Endodermal cell (in vitro differentiated cells): ENCODE results near the gene EIF3B. TPM values are rescaled to one million over a fixed set of nuclear protein-coding genes. Genes with fewer than 3 reads are reported as not detected.
"Not testable (repeated sequence)": the region's sequence is repeated elsewhere in the genome, so short reads cannot be mapped to it uniquely, and the experiment has no call there.

Experiments used
- DNase-seq: peaks from one replicate; pipeline ENCODE4 v3.0.0-alpha.2; 2017
- H3K27ac ChIP-seq: 2 replicates; pipeline ENCODE4 v1.5.1; 2013; ENCODE audit warnings: mild to moderate bottlenecking, low read depth, low read length, moderate library complexity
- H3K27me3 ChIP-seq: 2 replicates; pipeline ENCODE4 v1.6.1; 2013; ENCODE audit warnings: mild to moderate bottlenecking, low read length, moderate library complexity; ENCODE audit not compliant: insufficient read depth, control insufficient read depth, poor library complexity, severe bottlenecking
- H3K36me3 ChIP-seq: 2 replicates; pipeline ENCODE4 v1.7.0; 2013; ENCODE audit warnings: mild to moderate bottlenecking, low read length, moderate library complexity; ENCODE audit not compliant: control insufficient read depth, insufficient read depth
- H3K4me1 ChIP-seq: one replicate; pipeline ENCODE4 v1.7.0; 2013; ENCODE audit warnings: low read length; ENCODE audit not compliant: control insufficient read depth, insufficient read depth
- H3K4me3 ChIP-seq: 2 replicates; pipeline ENCODE4 v1.5.1; 2013; ENCODE audit warnings: mild to moderate bottlenecking, low read length, moderate library complexity
- H3K9ac ChIP-seq: 2 replicates; pipeline ENCODE4 v1.6.1; 2013; ENCODE audit warnings: mild to moderate bottlenecking, low read length, moderate library complexity; ENCODE audit not compliant: poor library complexity, severe bottlenecking; ENCODE audit errors: extremely low read depth
- H3K9me3 ChIP-seq: 2 replicates; pipeline ENCODE4 v1.6.1; 2013; ENCODE audit warnings: mild to moderate bottlenecking, low read length, moderate library complexity; ENCODE audit not compliant: control insufficient read depth
- H3K27ac Mint-ChIP-seq: 2 replicates; pipeline ENCODE4 v1.8.0; 2020; ENCODE audit warnings: mixed read lengths
- H3K27me3 Mint-ChIP-seq: 2 replicates; pipeline ENCODE4 v1.8.0; 2021; ENCODE audit warnings: mild to moderate bottlenecking, mixed read lengths; ENCODE audit not compliant: insufficient read depth
- H3K36me3 Mint-ChIP-seq: 2 replicates; pipeline ENCODE4 v1.8.0; 2020; ENCODE audit warnings: low read depth, mixed read lengths
- H3K4me1 Mint-ChIP-seq: 2 replicates; pipeline ENCODE4 v1.8.0; 2020; ENCODE audit warnings: mixed read lengths
- H3K4me3 Mint-ChIP-seq: 2 replicates; pipeline ENCODE4 v1.8.0; 2020; ENCODE audit warnings: mild to moderate bottlenecking, moderate library complexity, mixed read lengths
- H3K9me3 Mint-ChIP-seq: 2 replicates; pipeline ENCODE4 v1.8.0; 2020; ENCODE audit warnings: mild to moderate bottlenecking, mixed read lengths
- CTCF ChIP-seq: fragments of 200-600 bp; sonication (generic); conservative IDR thresholded peaks from 2 replicates; pipeline ENCODE4 v1.5.0; 2021; ENCODE audit warnings: antibody characterized with exemption, mild to moderate bottlenecking
- WGBS, 2 experiments: methylation state at CpG; one replicate each; pipeline versions ENCODE4 v1.1.5 to v1.1.7; 2013; ENCODE audit warnings: missing lambda C conversion rate in 2 of 2, mixed read lengths in 1 of 2; ENCODE audit not compliant: insufficient coverage in 1 of 2, insufficient read length in 1 of 2; 5-methylcytosine and 5-hydroxymethylcytosine counted together
- total RNA-seq, 2 donors: library from RNA; stranded (reverse); fragmentation: NEBNext Ultra II Directional in 1 of 2; extraction: Animal tissue kit (Norgen Biotek cat#: 25700) in 1 of 2; gene quantifications; 2 replicates in 1 of 2; 3 replicates in 1 of 2; pipeline ENCODE4 v1.2.1, GENCODE V29; 2021

EIF3B gene
- total RNA-seq, 2 donors from 2014 or later, result 172 to 220 TPM

- Mint-ChIP-seq H3K36me3 (peaks cover 7% of the 10 kb centered on the region), H3K27me3 (no peaks in the 10 kb centered on the region), H3K4me3 (no peak overlapping the region), H3K9me3 (no peaks in the 10 kb centered on the region), H3K4me1 (peaks cover 15% of the 10 kb centered on the region), H3K27ac (no peak overlapping the region)
- no peaks in the 10 kb centered on the region for H3K4me1 ChIP-seq
- no peaks in the 10 kb centered on the region for H3K27me3 ChIP-seq
- H3K9me3 ChIP-seq, result no peaks in the 10 kb centered on the region
- WGBS, 2 experiments, result 91 to 97% methylated on average over 13 to 17 of the region's 17 CpGs
- H3K27ac ChIP-seq, result peak overlapping the region; percentile 44
- no peak for TF ChIP-seq CTCF
- no peak overlapping the region for H3K9ac ChIP-seq
- H3K4me3 ChIP-seq, result no peak overlapping the region
- H3K36me3 ChIP-seq, result peaks cover 5% of the 10 kb centered on the region
- no peak for DNase-seq
These were observed 32.5 kb downstream of the EIF3B start for GRCh38 chr7:2386964-2387669.

- Histone ChIP-seq H3K9me3 (no peaks in the 10 kb centered on the region), H3K36me3 (peaks cover 2% of the 10 kb centered on the region), H3K4me1 (no peaks in the 10 kb centered on the region), H3K27ac (no peak overlapping the region), H3K27me3 (no peaks in the 10 kb centered on the region), H3K9ac (no peak overlapping the region), H3K4me3 (no peak overlapping the region)
- H3K4me1 Mint-ChIP-seq, result peaks cover 15% of the 10 kb centered on the region
- no peaks in the 10 kb centered on the region for H3K27me3 Mint-ChIP-seq
- peaks cover 7% of the 10 kb centered on the region for H3K36me3 Mint-ChIP-seq
- 95 to 97% methylated on average over 20 to 31 of the region's 31 CpGs for WGBS, 2 experiments
- H3K9me3 Mint-ChIP-seq, result no peaks in the 10 kb centered on the region
- TF ChIP-seq CTCF, result no peak
- no peak for DNase-seq
- no peak overlapping the region for H3K4me3 Mint-ChIP-seq
- H3K27ac Mint-ChIP-seq, result no peak overlapping the region
These were observed 33.4 kb downstream of the EIF3B start for GRCh38 chr7:2387897-2388636.

DNA sequence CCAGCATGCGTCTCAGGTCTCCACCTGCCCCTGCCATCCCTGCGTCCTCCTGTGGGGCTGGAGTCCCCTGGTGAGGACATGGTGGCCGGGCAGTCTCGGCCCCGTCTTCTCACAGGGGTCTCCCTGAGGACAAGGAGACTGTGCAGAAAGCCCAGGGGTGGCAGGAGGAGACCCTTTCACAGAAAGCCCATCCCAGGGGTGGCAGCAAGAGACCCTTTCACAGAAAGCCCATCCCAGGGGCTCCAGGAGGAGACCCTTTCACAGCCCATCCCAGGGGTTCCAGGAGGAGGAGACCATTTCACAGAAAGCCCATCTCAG lies 34.0 kb downstream of the EIF3B start:
- no peak overlapping the region for H3K4me3 Mint-ChIP-seq
- H3K27me3 ChIP-seq, result no peaks in the 10 kb centered on the region
- H3K27ac ChIP-seq, result no peak overlapping the region
- H3K36me3 Mint-ChIP-seq, result peaks cover 7% of the 10 kb centered on the region
- no peak for DNase-seq
- no peaks in the 10 kb centered on the region for H3K9me3 Mint-ChIP-seq
- no peaks in the 10 kb centered on the region for H3K4me1 ChIP-seq
- H3K9ac ChIP-seq, result no peak overlapping the region
- H3K4me3 ChIP-seq, result no peak overlapping the region
- no peaks in the 10 kb centered on the region for H3K36me3 ChIP-seq
- H3K9me3 ChIP-seq, result no peaks in the 10 kb centered on the region
- no peak overlapping the region for H3K27ac Mint-ChIP-seq
- 94 to 97% methylated on average over 5 of the region's 5 CpGs for WGBS, 2 experiments
- no peak for TF ChIP-seq CTCF
- H3K4me1 Mint-ChIP-seq, result peaks cover 15% of the 10 kb centered on the region
- H3K27me3 Mint-ChIP-seq, result no peaks in the 10 kb centered on the region

DNA sequence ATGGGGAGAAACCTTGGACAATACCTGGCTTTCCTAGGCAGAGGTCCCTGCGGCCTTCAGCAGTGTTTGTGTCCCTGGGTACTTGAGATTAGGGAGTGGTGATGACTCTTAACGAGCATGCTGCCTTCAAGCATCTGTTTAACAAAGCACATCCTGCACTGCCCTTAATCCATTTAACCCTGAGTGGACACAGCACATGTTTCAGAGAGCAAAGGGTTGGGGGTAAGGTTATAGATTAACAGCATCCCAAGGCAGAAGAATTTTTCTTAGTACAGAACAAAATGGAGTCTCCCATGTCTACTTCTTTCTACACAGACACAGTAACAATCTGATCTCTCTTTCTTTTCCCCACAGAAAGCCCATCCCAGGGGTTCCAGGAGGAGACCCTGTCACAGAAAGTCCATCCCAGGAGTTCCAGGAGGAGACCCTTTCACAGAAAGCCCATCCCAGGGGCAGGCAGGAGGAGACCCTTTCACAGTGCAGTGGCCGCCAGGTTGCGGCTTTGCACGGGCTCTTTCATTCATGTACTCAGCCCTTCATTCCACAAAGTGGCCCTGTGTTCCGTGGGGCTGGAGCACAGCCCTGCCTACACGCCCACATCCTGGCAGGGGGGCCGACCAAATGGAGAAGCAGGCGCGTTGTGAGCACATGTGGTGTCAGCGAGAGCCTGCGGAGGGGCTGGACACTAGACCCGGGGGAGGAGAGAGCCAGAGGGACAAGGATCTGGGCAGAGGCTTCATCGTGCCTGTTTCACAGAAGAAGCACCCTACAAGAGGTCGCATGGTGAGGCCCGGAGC lies 35.6 kb downstream of the EIF3B start:
- H3K4me1 ChIP-seq, H3K27ac ChIP-seq, H3K27me3 Mint-ChIP-seq, H3K36me3 ChIP-seq, H3K9ac ChIP-seq, H3K36me3 Mint-ChIP-seq, H3K9me3 Mint-ChIP-seq, H3K27me3 ChIP-seq, H3K4me3 Mint-ChIP-seq, H3K9me3 ChIP-seq, H3K4me3 ChIP-seq: not testable (repeated sequence)
- H3K27ac Mint-ChIP-seq, result peak overlapping the region; percentile 81
- H3K4me1 Mint-ChIP-seq, result peaks cover 15% of the 10 kb centered on the region
- WGBS, 2 experiments, result 83 to 86% methylated on average over 11 to 14 of the region's 16 CpGs
- peak; percentile 54 for DNase-seq
